Measurements from ENCODE around the gene MED15.

GRCh38 chr22:20582520-20583361, 75.3 kb downstream of the MED15 start:
- TF ChIP-seq CTCF (IDR thresholded peaks at IDR 0.05) (no peak), POLR2A (IDR thresholded peaks at IDR 0.05) (no peak)
